ENCODE data around the gene PPP4R4.

GRCh38 chr14:94179244-94179643 is 5.1 kb downstream of the PPP4R4 start:
- TF ChIP-seq POLR2A (IDR thresholded peaks at IDR 0.05; ENCODE audit: low read depth, low read length) (no peak), POLR2AphosphoS5 (IDR thresholded peaks at IDR 0.05; ENCODE audit: low read depth, low read length) (no peak)
